ENCODE measurements around the gene VWA1. TPM values are rescaled to one million over a fixed set of nuclear protein-coding genes. Genes with fewer than 3 reads are reported as not detected.

VWA1 gene
- total and polyA plus RNA-seq, 2 experiments from 2014 or later = 7.2 to 31.5 TPM

DNA sequence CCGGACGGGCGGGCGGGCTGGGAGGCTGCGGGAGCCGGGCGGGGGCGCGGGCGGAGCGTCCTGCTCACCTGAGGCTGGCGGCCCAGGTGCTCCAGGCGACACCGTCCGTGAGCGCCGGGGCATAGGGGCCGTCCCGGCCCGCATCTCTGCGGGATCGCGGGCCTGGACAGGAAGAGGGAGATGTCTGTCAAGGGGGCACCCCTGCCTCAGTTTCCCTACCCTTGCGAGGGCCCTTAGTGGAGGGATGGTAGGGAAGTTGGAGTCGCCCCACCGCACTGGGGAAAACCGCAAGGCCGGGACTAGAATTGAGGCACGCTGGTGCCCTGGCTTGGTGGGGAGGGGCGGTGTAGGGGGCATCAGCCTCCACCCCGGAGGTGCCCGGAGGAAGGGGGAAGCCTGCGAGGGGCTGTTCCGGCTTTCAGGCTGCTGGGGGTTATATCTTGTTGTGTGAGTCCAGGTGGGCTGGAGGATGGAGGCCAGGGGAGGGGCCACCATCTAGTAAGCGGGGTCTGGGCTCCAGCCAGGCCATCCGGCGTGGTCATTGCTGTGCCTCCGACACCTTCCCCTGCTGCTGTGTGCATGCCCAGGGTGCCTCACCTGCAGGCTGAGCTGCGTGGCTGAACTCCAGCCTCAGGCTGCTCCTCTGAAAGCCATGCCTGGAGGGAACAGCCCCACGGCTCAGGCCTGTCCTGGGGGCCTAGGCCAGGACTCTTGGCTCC, 580 bp downstream of the VWA1 start:
- H3K4me3 Mint-ChIP-seq = peak overlapping the region; percentile 83
- Histone ChIP-seq H3K27me3 (ENCODE audit: insufficient read depth) (no peaks in the 10 kb centered on the region), H3K36me3 (ENCODE audit: insufficient read depth) (no peaks in the 10 kb centered on the region), H3K4me2 (peak overlapping the region; percentile 88), H3K9me2 (ENCODE audit: insufficient read depth) (no peaks in the 10 kb centered on the region), H3K79me2 (replicated peaks; ENCODE audit: insufficient read depth) (0 out of 2 replicates have a peak, but pooled peaks cover 2% of the 10 kb centered on the region), H4K20me1 (replicated peaks; ENCODE audit: insufficient read depth) (no peaks in the 10 kb centered on the region), H2AFZ (no peak overlapping the region), H3F3A (replicated peaks; ENCODE audit: low read depth) (peaks cover 17% of the 10 kb centered on the region), H3K4me3 (peak overlapping the region; percentile 68), H3K4me1 (ENCODE audit: insufficient read depth) (peaks cover 27% of the 10 kb centered on the region), H3K27ac (ENCODE audit: low read depth) (no peak overlapping the region)
- peaks cover 4% of the 10 kb centered on the region; the same call in 2 of the 3 replicates for H3K36me3 Mint-ChIP-seq (ENCODE audit: low read depth)
- no peaks in the 10 kb centered on the region for H3K9me3 Mint-ChIP-seq
- H3K27ac Mint-ChIP-seq = no peak overlapping the region
- ATAC-seq (no peak), DNase-seq (ENCODE audit: low spot score) (no peak)
- peaks cover 14% of the 10 kb centered on the region for H3K27me3 Mint-ChIP-seq (ENCODE audit: insufficient read depth, low read depth, poor library complexity)
- H3K4me1 Mint-ChIP-seq = peaks cover 31% of the 10 kb centered on the region
- TF ChIP-seq STAT1 (IDR thresholded peaks at IDR 0.05; ENCODE audit: unreplicated experiment) = no peak
- TF ChIP-seq, protein P1, sequence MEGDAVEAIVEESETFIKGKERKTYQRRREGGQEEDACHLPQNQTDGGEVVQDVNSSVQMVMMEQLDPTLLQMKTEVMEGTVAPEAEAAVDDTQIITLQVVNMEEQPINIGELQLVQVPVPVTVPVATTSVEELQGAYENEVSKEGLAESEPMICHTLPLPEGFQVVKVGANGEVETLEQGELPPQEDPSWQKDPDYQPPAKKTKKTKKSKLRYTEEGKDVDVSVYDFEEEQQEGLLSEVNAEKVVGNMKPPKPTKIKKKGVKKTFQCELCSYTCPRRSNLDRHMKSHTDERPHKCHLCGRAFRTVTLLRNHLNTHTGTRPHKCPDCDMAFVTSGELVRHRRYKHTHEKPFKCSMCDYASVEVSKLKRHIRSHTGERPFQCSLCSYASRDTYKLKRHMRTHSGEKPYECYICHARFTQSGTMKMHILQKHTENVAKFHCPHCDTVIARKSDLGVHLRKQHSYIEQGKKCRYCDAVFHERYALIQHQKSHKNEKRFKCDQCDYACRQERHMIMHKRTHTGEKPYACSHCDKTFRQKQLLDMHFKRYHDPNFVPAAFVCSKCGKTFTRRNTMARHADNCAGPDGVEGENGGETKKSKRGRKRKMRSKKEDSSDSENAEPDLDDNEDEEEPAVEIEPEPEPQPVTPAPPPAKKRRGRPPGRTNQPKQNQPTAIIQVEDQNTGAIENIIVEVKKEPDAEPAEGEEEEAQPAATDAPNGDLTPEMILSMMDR (conservative IDR thresholded peaks at IDR 0.05; ENCODE audit: low read depth in 2 of 2) = no peak
- TF ChIP-seq JUNB (IDR thresholded peaks at IDR 0.05; ENCODE audit: unreplicated experiment) = no peak
- TF ChIP-seq CREB1 (CRISPR knock-in tag; IDR thresholded peaks at IDR 0.05; ENCODE audit: low read depth) = no peak
- TF ChIP-seq, protein P2, sequence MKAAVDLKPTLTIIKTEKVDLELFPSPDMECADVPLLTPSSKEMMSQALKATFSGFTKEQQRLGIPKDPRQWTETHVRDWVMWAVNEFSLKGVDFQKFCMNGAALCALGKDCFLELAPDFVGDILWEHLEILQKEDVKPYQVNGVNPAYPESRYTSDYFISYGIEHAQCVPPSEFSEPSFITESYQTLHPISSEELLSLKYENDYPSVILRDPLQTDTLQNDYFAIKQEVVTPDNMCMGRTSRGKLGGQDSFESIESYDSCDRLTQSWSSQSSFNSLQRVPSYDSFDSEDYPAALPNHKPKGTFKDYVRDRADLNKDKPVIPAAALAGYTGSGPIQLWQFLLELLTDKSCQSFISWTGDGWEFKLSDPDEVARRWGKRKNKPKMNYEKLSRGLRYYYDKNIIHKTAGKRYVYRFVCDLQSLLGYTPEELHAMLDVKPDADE (IDR thresholded peaks at IDR 0.05) = no peak
- TF ChIP-seq EZH2 (IDR thresholded peaks at IDR 0.05; ENCODE audit: low read depth, unreplicated experiment) = no peak
- TF ChIP-seq NANOG (IDR thresholded peaks at IDR 0.05; ENCODE audit: borderline replicate concordance) = no peak
- no peak for TF ChIP-seq EZH2phosphoT487 (IDR thresholded peaks at IDR 0.05; ENCODE audit: unreplicated experiment)
- TF ChIP-seq, protein P3, sequence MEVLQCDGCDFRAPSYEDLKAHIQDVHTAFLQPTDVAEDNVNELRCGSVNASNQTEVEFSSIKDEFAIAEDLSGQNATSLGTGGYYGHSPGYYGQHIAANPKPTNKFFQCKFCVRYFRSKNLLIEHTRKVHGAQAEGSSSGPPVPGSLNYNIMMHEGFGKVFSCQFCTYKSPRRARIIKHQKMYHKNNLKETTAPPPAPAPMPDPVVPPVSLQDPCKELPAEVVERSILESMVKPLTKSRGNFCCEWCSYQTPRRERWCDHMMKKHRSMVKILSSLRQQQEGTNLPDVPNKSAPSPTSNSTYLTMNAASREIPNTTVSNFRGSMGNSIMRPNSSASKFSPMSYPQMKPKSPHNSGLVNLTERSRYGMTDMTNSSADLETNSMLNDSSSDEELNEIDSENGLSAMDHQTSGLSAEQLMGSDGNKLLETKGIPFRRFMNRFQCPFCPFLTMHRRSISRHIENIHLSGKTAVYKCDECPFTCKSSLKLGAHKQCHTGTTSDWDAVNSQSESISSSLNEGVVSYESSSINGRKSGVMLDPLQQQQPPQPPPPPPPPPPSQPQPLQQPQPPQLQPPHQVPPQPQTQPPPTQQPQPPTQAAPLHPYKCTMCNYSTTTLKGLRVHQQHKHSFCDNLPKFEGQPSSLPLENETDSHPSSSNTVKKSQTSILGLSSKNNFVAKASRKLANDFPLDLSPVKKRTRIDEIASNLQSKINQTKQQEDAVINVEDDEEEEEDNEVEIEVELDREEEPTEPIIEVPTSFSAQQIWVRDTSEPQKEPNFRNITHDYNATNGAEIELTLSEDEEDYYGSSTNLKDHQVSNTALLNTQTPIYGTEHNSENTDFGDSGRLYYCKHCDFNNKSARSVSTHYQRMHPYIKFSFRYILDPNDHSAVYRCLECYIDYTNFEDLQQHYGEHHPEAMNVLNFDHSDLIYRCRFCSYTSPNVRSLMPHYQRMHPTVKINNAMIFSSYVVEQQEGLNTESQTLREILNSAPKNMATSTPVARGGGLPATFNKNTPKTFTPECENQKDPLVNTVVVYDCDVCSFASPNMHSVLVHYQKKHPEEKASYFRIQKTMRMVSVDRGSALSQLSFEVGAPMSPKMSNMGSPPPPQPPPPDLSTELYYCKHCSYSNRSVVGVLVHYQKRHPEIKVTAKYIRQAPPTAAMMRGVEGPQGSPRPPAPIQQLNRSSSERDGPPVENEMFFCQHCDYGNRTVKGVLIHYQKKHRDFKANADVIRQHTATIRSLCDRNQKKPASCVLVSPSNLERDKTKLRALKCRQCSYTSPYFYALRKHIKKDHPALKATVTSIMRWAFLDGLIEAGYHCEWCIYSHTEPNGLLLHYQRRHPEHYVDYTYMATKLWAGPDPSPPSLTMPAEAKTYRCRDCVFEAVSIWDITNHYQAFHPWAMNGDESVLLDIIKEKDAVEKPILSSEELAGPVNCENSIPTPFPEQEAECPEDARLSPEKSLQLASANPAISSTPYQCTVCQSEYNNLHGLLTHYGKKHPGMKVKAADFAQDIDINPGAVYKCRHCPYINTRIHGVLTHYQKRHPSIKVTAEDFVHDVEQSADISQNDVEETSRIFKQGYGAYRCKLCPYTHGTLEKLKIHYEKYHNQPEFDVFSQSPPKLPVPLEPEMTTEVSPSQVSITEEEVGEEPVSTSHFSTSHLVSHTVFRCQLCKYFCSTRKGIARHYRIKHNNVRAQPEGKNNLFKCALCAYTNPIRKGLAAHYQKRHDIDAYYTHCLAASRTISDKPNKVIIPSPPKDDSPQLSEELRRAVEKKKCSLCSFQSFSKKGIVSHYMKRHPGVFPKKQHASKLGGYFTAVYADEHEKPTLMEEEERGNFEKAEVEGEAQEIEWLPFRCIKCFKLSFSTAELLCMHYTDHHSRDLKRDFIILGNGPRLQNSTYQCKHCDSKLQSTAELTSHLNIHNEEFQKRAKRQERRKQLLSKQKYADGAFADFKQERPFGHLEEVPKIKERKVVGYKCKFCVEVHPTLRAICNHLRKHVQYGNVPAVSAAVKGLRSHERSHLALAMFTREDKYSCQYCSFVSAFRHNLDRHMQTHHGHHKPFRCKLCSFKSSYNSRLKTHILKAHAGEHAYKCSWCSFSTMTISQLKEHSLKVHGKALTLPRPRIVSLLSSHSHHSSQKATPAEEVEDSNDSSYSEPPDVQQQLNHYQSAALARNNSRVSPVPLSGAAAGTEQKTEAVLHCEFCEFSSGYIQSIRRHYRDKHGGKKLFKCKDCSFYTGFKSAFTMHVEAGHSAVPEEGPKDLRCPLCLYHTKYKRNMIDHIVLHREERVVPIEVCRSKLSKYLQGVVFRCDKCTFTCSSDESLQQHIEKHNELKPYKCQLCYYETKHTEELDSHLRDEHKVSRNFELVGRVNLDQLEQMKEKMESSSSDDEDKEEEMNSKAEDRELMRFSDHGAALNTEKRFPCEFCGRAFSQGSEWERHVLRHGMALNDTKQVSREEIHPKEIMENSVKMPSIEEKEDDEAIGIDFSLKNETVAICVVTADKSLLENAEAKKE (CRISPR knock-in tag; IDR thresholded peaks at IDR 0.05) = no peak
- TF ChIP-seq ZNF331 (CRISPR knock-in tag; IDR thresholded peaks at IDR 0.05; ENCODE audit: low read depth) = no peak
- no peak for TF ChIP-seq POLR2AphosphoS5 (IDR thresholded peaks at IDR 0.05; ENCODE audit: low read depth)
- TF ChIP-seq, protein P4, sequence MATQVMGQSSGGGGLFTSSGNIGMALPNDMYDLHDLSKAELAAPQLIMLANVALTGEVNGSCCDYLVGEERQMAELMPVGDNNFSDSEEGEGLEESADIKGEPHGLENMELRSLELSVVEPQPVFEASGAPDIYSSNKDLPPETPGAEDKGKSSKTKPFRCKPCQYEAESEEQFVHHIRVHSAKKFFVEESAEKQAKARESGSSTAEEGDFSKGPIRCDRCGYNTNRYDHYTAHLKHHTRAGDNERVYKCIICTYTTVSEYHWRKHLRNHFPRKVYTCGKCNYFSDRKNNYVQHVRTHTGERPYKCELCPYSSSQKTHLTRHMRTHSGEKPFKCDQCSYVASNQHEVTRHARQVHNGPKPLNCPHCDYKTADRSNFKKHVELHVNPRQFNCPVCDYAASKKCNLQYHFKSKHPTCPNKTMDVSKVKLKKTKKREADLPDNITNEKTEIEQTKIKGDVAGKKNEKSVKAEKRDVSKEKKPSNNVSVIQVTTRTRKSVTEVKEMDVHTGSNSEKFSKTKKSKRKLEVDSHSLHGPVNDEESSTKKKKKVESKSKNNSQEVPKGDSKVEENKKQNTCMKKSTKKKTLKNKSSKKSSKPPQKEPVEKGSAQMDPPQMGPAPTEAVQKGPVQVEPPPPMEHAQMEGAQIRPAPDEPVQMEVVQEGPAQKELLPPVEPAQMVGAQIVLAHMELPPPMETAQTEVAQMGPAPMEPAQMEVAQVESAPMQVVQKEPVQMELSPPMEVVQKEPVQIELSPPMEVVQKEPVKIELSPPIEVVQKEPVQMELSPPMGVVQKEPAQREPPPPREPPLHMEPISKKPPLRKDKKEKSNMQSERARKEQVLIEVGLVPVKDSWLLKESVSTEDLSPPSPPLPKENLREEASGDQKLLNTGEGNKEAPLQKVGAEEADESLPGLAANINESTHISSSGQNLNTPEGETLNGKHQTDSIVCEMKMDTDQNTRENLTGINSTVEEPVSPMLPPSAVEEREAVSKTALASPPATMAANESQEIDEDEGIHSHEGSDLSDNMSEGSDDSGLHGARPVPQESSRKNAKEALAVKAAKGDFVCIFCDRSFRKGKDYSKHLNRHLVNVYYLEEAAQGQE (IDR thresholded peaks at IDR 0.05; ENCODE audit: unreplicated experiment) = no peak
- TF ChIP-seq ZNF114 (CRISPR knock-in tag; IDR thresholded peaks at IDR 0.05) = no peak
